GM12878 (cell line): Measurements from ENCODE around the gene RAB34. TPM values are rescaled to one million over a fixed set of nuclear protein-coding genes. Genes with fewer than 3 reads are reported as not detected.
A peak's percentile ranks its signal among the peaks of the same experiment; 100 is the strongest.

Experiments used
- ETV6 ChIP-seq, 2 experiments: fragments of 450-650 bp in 1 of 2; IDR thresholded peaks in 1 of 2; conservative IDR thresholded peaks in 1 of 2; 2 replicates each; pipeline ENCODE4 v1.6.1; 2014; ENCODE audit warnings: antibody characterized with exemption in 1 of 2, borderline replicate concordance in 1 of 2, low read depth in 1 of 2, mild to moderate bottlenecking in 1 of 2, moderate library complexity in 1 of 2
- IKZF1 ChIP-seq: fragments of 450-650 bp; conservative IDR thresholded peaks from 2 replicates; pipeline ENCODE4 v1.6.1; 2017; ENCODE audit warnings: antibody characterized with exemption, mild to moderate bottlenecking
- JUND ChIP-seq: IDR thresholded peaks from 2 replicates; pipeline ENCODE4 v1.6.1; 2012; ENCODE audit warnings: low read depth, mild to moderate bottlenecking, low read length, improper control_type of control experiment, moderate library complexity
- PAX5 ChIP-seq: IDR thresholded peaks from 2 replicates; pipeline ENCODE4 v1.6.1; 2011; ENCODE audit warnings: low read depth, low read length, borderline replicate concordance
- RFX5 ChIP-seq: IDR thresholded peaks from 2 replicates; pipeline ENCODE4 v1.6.1; 2011; ENCODE audit warnings: low read depth, low read length, improper control_type of control experiment
- ZNF622 ChIP-seq: fragments of 450-650 bp; IDR thresholded peaks from 2 replicates; pipeline ENCODE4 v1.6.1; 2017; ENCODE audit warnings: mild to moderate bottlenecking, inconsistent platforms
- polyA plus RNA-seq, 11 experiments: library from polyadenylated mRNA; depleted of rRNA in 4 of 11; unstranded in 6 of 11; stranded (reverse) in 5 of 11; fragments of >200 nt; fragmentation: Nextera tagmentation in 4 of 11; fragmentation: Illumina TruSeq in 1 of 11; extraction: Ambion mirVana in 4 of 11; extraction: Trizol in 1 of 11; gene quantifications; 1 replicate in 1 of 11; 2 replicates in 10 of 11; pipeline versions ENCODE4 v1.2.1 to v1.2.3, GENCODE V29; 2011 to 2016; ENCODE audit warnings: inconsistent platforms in 2 of 11, missing spikeins in 2 of 11, low read depth in 1 of 11
- total RNA-seq, 4 experiments: library from RNA; depleted of rRNA in 3 of 4; stranded (reverse); fragments of >200 nt in 3 of 4; fragmentation: Illumina TruSeq in 1 of 4; extraction: Trizol in 1 of 4; gene quantifications; 2 replicates each; pipeline versions ENCODE4 v1.2.1 to v1.2.3, GENCODE V29; 2013 to 2021
- TF ChIP-seq, protein P1 (sequence below): fragments of 450-650 bp; IDR thresholded peaks from 2 replicates; pipeline ENCODE4 v1.6.1; 2018; ENCODE audit warnings: mild to moderate bottlenecking, low read depth, moderate library complexity; ENCODE audit not compliant: partially characterized antibody
- TF ChIP-seq, protein P2 (sequence below): fragments of 450-650 bp; IDR thresholded peaks from 2 replicates; pipeline ENCODE4 v1.6.1; 2017; ENCODE audit warnings: borderline replicate concordance
- TF ChIP-seq, protein P3 (sequence below): IDR thresholded peaks from 2 replicates; pipeline ENCODE4 v1.6.1; 2011; ENCODE audit warnings: low read depth, low read length, improper control_type of control experiment, borderline replicate concordance

RAB34 gene
- total and polyA plus RNA-seq, 10 of the 15 experiments (the other 5 are each of a cell fraction or from before 2014, with no cell fraction given), result 0.37 to 46.4 (median 32.8) TPM

DNA sequence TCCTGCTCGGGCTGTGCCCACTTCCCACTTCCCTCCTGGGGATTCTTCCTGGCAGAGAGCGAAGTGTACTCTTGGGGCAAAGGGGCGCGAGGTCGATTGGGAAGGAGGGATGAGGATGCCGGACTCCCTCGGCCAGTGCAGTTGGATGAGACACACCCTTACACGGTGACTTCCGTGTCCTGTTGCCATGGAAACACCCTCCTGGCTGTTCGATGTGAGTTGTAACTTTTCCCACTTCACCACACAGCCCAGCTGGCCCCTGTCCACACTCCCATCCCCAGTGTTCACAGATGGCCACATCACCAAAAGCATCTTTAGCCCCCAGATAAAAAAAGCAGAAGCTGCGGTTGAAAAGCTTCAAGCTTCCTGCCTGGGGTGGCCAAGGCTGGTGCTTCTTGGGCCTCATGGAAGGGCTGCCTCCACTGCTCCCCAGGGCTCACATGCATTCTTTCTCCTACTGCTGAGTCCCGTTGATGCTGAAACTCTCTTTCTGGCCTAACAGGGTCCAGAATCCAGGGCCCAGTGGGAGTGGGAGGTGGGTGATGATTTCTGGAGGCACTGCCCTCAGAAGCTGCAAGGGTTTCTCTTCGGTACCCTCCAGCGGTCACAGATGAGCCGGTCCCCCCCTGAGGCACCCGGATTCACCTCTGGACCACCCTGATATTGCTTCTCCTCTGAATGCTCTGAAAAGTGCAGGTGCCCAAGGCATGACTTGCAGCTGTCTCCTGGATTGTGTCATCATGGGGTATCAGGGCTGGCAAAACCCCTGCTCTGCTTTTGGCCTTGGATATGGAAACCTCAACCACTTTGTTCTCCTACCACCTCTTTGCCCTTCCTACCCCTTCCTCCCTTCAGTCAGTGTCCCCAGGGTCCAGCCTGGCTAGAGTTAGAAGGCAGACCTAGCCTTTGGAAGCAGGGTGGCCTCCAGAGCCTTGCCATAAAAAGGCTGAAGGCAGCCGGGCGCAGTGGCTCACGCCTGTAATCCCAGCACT, 24.0 kb upstream of the RAB34 start (continued):
- no peak for TF ChIP-seq ETV6 (conservative IDR thresholded peaks at IDR 0.05 in 1 of 2, IDR thresholded peaks at IDR 0.05 in 1 of 2; ENCODE audit: borderline replicate concordance in 1 of 2, low read depth in 1 of 2)
- TF ChIP-seq, protein P1, sequence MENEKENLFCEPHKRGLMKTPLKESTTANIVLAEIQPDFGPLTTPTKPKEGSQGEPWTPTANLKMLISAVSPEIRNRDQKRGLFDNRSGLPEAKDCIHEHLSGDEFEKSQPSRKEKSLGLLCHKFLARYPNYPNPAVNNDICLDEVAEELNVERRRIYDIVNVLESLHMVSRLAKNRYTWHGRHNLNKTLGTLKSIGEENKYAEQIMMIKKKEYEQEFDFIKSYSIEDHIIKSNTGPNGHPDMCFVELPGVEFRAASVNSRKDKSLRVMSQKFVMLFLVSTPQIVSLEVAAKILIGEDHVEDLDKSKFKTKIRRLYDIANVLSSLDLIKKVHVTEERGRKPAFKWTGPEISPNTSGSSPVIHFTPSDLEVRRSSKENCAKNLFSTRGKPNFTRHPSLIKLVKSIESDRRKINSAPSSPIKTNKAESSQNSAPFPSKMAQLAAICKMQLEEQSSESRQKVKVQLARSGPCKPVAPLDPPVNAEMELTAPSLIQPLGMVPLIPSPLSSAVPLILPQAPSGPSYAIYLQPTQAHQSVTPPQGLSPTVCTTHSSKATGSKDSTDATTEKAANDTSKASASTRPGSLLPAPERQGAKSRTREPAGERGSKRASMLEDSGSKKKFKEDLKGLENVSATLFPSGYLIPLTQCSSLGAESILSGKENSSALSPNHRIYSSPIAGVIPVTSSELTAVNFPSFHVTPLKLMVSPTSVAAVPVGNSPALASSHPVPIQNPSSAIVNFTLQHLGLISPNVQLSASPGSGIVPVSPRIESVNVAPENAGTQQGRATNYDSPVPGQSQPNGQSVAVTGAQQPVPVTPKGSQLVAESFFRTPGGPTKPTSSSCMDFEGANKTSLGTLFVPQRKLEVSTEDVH, result no peak
- TF ChIP-seq IKZF1, result peak; percentile 87
- TF ChIP-seq JUND, result no peak
- TF ChIP-seq, protein P2, sequence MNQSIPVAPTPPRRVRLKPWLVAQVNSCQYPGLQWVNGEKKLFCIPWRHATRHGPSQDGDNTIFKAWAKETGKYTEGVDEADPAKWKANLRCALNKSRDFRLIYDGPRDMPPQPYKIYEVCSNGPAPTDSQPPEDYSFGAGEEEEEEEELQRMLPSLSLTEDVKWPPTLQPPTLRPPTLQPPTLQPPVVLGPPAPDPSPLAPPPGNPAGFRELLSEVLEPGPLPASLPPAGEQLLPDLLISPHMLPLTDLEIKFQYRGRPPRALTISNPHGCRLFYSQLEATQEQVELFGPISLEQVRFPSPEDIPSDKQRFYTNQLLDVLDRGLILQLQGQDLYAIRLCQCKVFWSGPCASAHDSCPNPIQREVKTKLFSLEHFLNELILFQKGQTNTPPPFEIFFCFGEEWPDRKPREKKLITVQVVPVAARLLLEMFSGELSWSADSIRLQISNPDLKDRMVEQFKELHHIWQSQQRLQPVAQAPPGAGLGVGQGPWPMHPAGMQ, result no peak
- TF ChIP-seq, protein P3, sequence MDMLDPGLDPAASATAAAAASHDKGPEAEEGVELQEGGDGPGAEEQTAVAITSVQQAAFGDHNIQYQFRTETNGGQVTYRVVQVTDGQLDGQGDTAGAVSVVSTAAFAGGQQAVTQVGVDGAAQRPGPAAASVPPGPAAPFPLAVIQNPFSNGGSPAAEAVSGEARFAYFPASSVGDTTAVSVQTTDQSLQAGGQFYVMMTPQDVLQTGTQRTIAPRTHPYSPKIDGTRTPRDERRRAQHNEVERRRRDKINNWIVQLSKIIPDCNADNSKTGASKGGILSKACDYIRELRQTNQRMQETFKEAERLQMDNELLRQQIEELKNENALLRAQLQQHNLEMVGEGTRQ, result no peak
- TF ChIP-seq ZNF622, result no peak
- 0 out of 2 replicates have a peak, but pooled peaks have one; percentile 30 for TF ChIP-seq PAX5
- no peak for TF ChIP-seq RFX5
